Globus pallidus (tissue), 1 donor: Measurements from ENCODE around the gene LHFPL3.
"Not testable (repeated sequence)": the region's sequence is repeated elsewhere in the genome, so short reads cannot be mapped to it uniquely, and the experiment has no call there.

Experiments used
- DNase-seq: peaks from one replicate; pipeline ENCODE4 v3.0.0-alpha.2; 2015; ENCODE audit warnings: low spot score

LHFPL3 gene

GRCh38 chr7:104933521-104933988 lies 605.2 kb downstream of the LHFPL3 start:
- no peak for DNase-seq

GRCh38 chr7:104934665-104935064 lies 606.3 kb downstream of the LHFPL3 start:
- no peak for DNase-seq

GRCh38 chr7:104935276-104935675 lies 606.9 kb downstream of the LHFPL3 start:
- no peak for DNase-seq

- DNase-seq: no peak
Observed at GRCh38 chr7:104936546-104936945, 608.1 kb downstream of the LHFPL3 start.

- DNase-seq: not testable (repeated sequence)
Observed at GRCh38 chr7:104937489-104937888, 609.1 kb downstream of the LHFPL3 start.

GRCh38 chr7:104938741-104939390 lies 610.5 kb downstream of the LHFPL3 start:
- DNase-seq: no peak

- no peak for DNase-seq
Observed at GRCh38 chr7:104940023-104940710, 611.8 kb downstream of the LHFPL3 start.

- DNase-seq: no peak
Observed at GRCh38 chr7:104943502-104944343, 615.3 kb downstream of the LHFPL3 start.

- no peak for DNase-seq
Observed at GRCh38 chr7:104945599-104945956, 617.2 kb downstream of the LHFPL3 start.

- no peak for DNase-seq
Observed at GRCh38 chr7:104946338-104946737, 617.9 kb downstream of the LHFPL3 start.

GRCh38 chr7:104950006-104950405 lies 621.6 kb downstream of the LHFPL3 start:
- DNase-seq: no peak

- DNase-seq: no peak
Observed at GRCh38 chr7:104950754-104951153, 622.4 kb downstream of the LHFPL3 start.

- no peak for DNase-seq
Observed at GRCh38 chr7:104951546-104951945, 623.1 kb downstream of the LHFPL3 start.

GRCh38 chr7:104955276-104955675 lies 626.9 kb downstream of the LHFPL3 start:
- DNase-seq: no peak
